ENCODE measurements around the gene APOL1. TPM values are rescaled to one million over a fixed set of nuclear protein-coding genes. Genes with fewer than 3 reads are reported as not detected.
"Not testable (repeated sequence)": the region's sequence is repeated elsewhere in the genome, so short reads cannot be mapped to it uniquely, and the experiment has no call there.

Gene APOL1, protein sequence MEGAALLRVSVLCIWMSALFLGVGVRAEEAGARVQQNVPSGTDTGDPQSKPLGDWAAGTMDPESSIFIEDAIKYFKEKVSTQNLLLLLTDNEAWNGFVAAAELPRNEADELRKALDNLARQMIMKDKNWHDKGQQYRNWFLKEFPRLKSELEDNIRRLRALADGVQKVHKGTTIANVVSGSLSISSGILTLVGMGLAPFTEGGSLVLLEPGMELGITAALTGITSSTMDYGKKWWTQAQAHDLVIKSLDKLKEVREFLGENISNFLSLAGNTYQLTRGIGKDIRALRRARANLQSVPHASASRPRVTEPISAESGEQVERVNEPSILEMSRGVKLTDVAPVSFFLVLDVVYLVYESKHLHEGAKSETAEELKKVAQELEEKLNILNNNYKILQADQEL
- total RNA-seq: 10 to 100 TPM; 13.8 to 17.1 TPM

DNA sequence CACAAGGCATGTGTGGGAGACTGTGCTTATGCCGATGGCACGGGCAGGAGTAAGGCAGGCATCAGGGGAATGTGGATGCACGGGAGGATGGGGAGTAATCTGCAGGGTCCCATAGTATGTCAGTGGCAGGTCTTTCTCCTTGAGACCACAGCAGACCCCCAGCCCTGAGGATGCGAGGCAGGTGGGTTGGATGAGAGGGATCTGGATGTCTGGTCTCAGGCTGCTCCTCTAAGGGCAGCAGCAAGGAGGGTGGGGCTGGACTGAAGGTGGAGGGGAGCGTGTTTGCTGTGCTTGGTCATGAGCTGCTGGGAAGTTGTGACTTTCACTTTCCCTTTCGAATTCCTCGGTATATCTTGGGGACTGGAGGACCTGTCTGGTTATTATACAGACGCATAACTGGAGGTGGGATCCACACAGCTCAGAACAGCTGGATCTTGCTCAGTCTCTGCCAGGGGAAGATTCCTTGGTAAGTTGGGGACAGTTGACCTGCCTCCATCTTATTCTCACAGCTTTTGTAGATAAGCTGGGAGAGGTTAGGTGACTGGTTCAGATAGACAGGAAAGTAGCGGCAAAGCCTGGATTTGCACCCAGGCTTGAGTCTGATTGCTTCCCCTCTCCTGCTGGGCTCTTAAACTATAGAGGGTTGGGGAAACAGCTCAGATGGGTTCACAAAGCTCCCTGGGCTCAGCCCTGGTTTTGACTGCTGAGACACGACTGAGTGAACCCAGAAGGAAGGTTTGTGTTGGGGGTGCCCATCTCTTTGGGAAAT lies at the start of gene APOL1:
Gene APOL1 (plus strand): TSS at position 380 of the 769 bp plus-strand sequence. CDS start 1,823 bp downstream, outside the sequence.
- ChIA-PET POLR2A (interaction anchor here (0.6 to 3.7 kb wide), 5 partner anchors 14 to 258 kb away, joined by 3 to 24 read pairs (median 4); partner anchors contain the start of gene APOL2), CTCF (interaction anchor here (0.8 to 2.9 kb wide), 7 partner anchors 9 to 234 kb away, joined by 3 to 19 read pairs (median 6); partner anchors contain the start of gene APOL2)
- intact Hi-C loops (cut with micrococcal nuclease): no loop called here
- TF ChIP-seq, protein P1, sequence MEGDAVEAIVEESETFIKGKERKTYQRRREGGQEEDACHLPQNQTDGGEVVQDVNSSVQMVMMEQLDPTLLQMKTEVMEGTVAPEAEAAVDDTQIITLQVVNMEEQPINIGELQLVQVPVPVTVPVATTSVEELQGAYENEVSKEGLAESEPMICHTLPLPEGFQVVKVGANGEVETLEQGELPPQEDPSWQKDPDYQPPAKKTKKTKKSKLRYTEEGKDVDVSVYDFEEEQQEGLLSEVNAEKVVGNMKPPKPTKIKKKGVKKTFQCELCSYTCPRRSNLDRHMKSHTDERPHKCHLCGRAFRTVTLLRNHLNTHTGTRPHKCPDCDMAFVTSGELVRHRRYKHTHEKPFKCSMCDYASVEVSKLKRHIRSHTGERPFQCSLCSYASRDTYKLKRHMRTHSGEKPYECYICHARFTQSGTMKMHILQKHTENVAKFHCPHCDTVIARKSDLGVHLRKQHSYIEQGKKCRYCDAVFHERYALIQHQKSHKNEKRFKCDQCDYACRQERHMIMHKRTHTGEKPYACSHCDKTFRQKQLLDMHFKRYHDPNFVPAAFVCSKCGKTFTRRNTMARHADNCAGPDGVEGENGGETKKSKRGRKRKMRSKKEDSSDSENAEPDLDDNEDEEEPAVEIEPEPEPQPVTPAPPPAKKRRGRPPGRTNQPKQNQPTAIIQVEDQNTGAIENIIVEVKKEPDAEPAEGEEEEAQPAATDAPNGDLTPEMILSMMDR (IDR thresholded peaks at IDR 0.05): no peak
- ATAC-seq (peak; percentile 93), DNase-seq (peak; percentile 58)
- Mint-ChIP-seq H3K4me3 (peak within 1 kb of the TSS; percentile 83), H3K9me3 (peaks cover 5% of the 10 kb centered on the region), H3K4me1 (ENCODE audit: low read depth) (peaks cover 50% of the 10 kb centered on the region), H3K36me3 (ENCODE audit: low read depth) (peaks cover 3% of the 10 kb centered on the region), H3K27ac (peak within 1 kb of the TSS; percentile 94), H3K27me3 (no peaks in the 10 kb centered on the region)

DNA sequence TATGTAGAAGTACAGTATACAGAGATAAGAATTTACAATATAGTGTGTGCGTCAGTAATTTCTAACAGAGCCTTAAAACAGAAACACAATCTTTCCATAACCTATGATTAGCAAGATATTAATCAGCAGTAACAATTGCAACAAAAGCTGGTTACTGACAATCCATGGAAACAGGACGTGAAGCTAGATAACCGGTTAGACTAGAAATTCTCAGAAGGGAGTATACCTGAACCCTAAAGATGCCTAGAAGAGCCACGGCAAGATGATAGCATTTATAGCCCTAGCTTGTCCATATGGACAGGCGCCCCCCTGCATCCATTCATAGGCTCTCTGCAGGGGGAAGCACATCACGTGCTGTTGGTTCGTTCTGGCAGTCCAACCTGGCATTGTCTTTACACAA lies 49.5 kb upstream of the APOL1 start:
- H3K9me3 Mint-ChIP-seq; H3K27me3 Mint-ChIP-seq; H3K4me1 Mint-ChIP-seq (ENCODE audit: low read depth); intact Hi-C loops (cut with micrococcal nuclease); H3K4me3 Mint-ChIP-seq; ATAC-seq; H3K36me3 Mint-ChIP-seq (ENCODE audit: low read depth); H3K27ac Mint-ChIP-seq; POLR2A ChIA-PET; DNase-seq: not testable (repeated sequence)
- CTCF ChIA-PET: interaction anchor here (0.9 to 2.8 kb wide), 2 partner anchors 17 to 82 kb away, joined by 4 to 7 read pairs; no protein-coding TSS in a partner anchor

DNA sequence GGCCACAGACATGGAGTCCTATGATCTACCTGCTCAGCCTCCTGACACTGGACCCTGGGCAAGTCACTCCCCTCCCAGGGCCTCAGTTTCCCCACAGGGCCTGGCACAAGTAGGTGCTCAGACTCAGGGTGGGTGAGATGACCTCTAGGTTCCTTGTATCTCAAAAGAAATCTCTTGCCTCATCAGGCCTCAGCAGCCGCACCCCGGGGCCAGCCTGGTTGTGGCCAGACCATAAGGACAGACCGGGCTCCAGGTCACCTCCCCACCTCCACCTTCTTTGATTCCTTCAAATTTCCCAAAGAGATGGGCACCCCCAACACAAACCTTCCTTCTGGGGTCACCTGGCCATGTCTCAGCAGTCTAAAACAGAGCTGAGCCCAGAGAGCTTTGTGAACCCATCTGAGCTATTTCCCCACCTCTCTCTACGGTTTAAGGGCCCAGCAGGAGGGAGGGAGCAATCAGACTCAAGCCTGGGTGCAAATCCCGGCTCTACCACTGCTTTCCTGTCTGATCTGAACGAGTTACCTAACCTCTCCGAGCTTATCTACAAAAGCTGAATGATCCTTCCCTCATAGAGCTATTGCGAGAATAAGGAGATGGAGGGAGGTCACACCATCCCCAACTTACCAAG lies 48.8 kb upstream of the APOL1 start:
- peaks cover under 1% of the 10 kb centered on the region for H3K27me3 Mint-ChIP-seq
- TF ChIP-seq, protein P1 (IDR thresholded peaks at IDR 0.05): no peak
- ChIA-PET CTCF (interaction anchor here (1.0 to 2.8 kb wide), 5 partner anchors 10 to 282 kb away, joined by 3 to 7 read pairs (median 3); no protein-coding TSS in a partner anchor), POLR2A (no interaction called here)
- peaks cover under 1% of the 10 kb centered on the region for H3K9me3 Mint-ChIP-seq
- no peaks in the 10 kb centered on the region for H3K36me3 Mint-ChIP-seq (ENCODE audit: low read depth)
- ATAC-seq (no peak), DNase-seq (no peak)
- no peak overlapping the region for H3K4me3 Mint-ChIP-seq
- H3K27ac Mint-ChIP-seq: no peak overlapping the region
- H3K4me1 Mint-ChIP-seq (ENCODE audit: low read depth): peaks cover 3% of the 10 kb centered on the region
- intact Hi-C loops (cut with micrococcal nuclease): no loop called here

DNA sequence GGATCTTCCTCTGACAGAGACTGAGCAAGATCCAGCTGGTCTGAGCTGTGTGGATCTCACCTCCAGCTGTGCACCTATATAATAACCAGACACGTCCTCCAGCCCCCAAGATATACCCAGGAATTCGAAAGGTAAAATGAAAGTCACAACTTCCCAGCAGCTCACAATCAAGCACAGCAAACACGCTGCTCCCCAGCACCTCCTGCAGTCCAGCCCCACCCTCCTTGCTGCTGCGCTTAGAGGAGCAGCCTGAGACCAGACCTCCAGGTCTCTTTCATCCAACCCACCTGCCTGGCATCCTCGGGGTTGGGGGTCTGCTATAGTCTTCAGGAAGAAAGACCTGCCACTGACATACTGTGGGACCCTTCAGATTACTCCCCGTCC lies 48.3 kb upstream of the APOL1 start:
- ATAC-seq (no peak), DNase-seq (no peak)
- intact Hi-C loops (cut with micrococcal nuclease): no loop called here
- Mint-ChIP-seq H3K36me3 (ENCODE audit: low read depth) (no peaks in the 10 kb centered on the region), H3K4me3 (no peak overlapping the region), H3K27ac (no peak overlapping the region), H3K9me3 (peaks cover 4% of the 10 kb centered on the region), H3K27me3 (peaks cover 3% of the 10 kb centered on the region), H3K4me1 (ENCODE audit: low read depth) (peaks cover 3% of the 10 kb centered on the region)
- ChIA-PET CTCF (interaction anchor here (1.0 to 1.7 kb wide), 4 partner anchors 11 to 282 kb away, joined by 3 to 5 read pairs (median 3); no protein-coding TSS in a partner anchor), POLR2A (no interaction called here)
- TF ChIP-seq, protein P1 (IDR thresholded peaks at IDR 0.05): no peak

DNA sequence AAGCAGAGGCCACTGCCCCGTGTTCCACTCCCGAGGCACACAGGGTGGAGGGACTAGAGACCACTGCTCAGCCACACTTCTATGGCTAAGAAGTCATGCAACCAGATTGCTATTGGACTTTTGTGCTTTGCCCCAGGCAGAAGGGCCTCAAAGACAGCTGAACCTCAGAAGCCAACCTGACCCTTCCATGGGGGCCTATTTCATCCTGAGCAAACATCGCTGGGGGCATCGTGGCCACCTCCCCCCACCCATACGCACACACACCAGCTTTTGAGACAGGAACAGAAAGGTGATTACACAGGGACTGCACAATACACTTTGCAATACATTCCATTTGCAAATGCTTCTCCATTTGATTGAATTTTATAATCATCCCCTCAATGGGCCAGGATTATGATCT lies 47.4 kb upstream of the APOL1 start:
- H3K4me1 Mint-ChIP-seq (ENCODE audit: low read depth); H3K27ac Mint-ChIP-seq; intact Hi-C loops (cut with micrococcal nuclease); DNase-seq; H3K27me3 Mint-ChIP-seq; H3K4me3 Mint-ChIP-seq; H3K9me3 Mint-ChIP-seq; POLR2A ChIA-PET; H3K36me3 Mint-ChIP-seq (ENCODE audit: low read depth); ATAC-seq: not testable (repeated sequence)
- CTCF ChIA-PET: interaction anchor here (1.7 kb wide), 1 partner anchor 72 kb away, joined by 5 read pairs; no protein-coding TSS in a partner anchor

All from activated CD8-positive, alpha-beta T cell treated with anti-CD3 and anti-CD28 coated beads for 36 hours (primary cell).